Measurements from ENCODE around the gene GPSM3. TPM values are rescaled to one million over a fixed set of nuclear protein-coding genes. Genes with fewer than 3 reads are reported as not detected.
A peak's percentile ranks its signal among the peaks of the same experiment; 100 is the strongest.
"Not testable (repeated sequence)": the region's sequence is repeated elsewhere in the genome, so short reads cannot be mapped to it uniquely, and the experiment has no call there.

Gene GPSM3
- total RNA-seq, 4 donors from 2014 or later, result 5.7 to 17.4 (median 8.6) TPM

- H3K27me3 ChIP-seq, result peaks cover 0 to 1% (median 0%) of the 10 kb centered on the region in 4 donors
- peaks cover 0 to 22% (median 0%) of the 10 kb centered on the region in 4 donors for H3K36me3 ChIP-seq
- TF ChIP-seq EP300 (IDR thresholded peaks at IDR 0.05) (no peak), POLR2A (IDR thresholded peaks at IDR 0.05; ENCODE audit: low read depth) (no peak), CTCF (IDR thresholded peaks at IDR 0.05) (peak; percentile 17 to 54 (median 53))
- peak; percentile 100 for DNase-seq (ENCODE audit: extremely low spot score)
- H3K4me3 ChIP-seq, result peak overlapping the region; percentile 65 to 95 (median 78)
- H3K27ac ChIP-seq (replicated peaks in 1 of 4), result peak overlapping the region; percentile 94 to 100 (median 96)
- intact Hi-C loops (cut with DNase I), result loop anchor here (5.0 kb wide), 2 partner anchors 47 to 782 kb away; no protein-coding TSS in a partner anchor
- H3K9me3 ChIP-seq, result no peaks in the 10 kb centered on the region
- H3K4me1 ChIP-seq, result peaks cover 44 to 55% (median 49%) of the 10 kb centered on the region in 4 donors
- 0% methylated on average over 6 of the region's 25 CpGs for WGBS
Observed at GRCh38 chr6:32195652-32195901, 3.1 kb upstream of the GPSM3 start.

- H3K4me3 ChIP-seq, result peak overlapping the region; percentile 53 to 95 (median 74)
- H3K36me3 ChIP-seq, result peaks cover 0 to 19% (median 0%) of the 10 kb centered on the region in 4 donors
- H3K27me3 ChIP-seq, result no peaks in the 10 kb centered on the region
- H3K4me1 ChIP-seq, result peaks cover 47 to 58% (median 52%) of the 10 kb centered on the region in 4 donors
- TF ChIP-seq EP300 (IDR thresholded peaks at IDR 0.05) (no peak), POLR2AphosphoS5 (IDR thresholded peaks at IDR 0.05) (peak; percentile 85 to 89), CTCF (IDR thresholded peaks at IDR 0.05) (peak; percentile 44 to 64 (median 47)), POLR2A (IDR thresholded peaks at IDR 0.05; ENCODE audit: low read depth) (peak; percentile 84)
- WGBS, result 21% methylated on average over 12 of the region's 15 CpGs
- intact Hi-C loops (cut with DNase I), result loop anchor here (5.0 kb wide), 2 partner anchors 47 to 782 kb away; no protein-coding TSS in a partner anchor
- no peak for DNase-seq (ENCODE audit: extremely low spot score)
- H3K27ac ChIP-seq (replicated peaks in 1 of 4), result peak overlapping the region; percentile 89 to 100 (median 94)
- no peaks in the 10 kb centered on the region for H3K9me3 ChIP-seq
Observed at GRCh38 chr6:32194825-32195651, 2.6 kb upstream of the GPSM3 start.

GRCh38 chr6:32194388-32194787 lies 1.9 kb upstream of the GPSM3 start:
- 92% methylated on average over 4 of the region's 4 CpGs for WGBS
- intact Hi-C loops (cut with DNase I), result no loop called here
- no peaks in the 10 kb centered on the region for H3K27me3 ChIP-seq
- H3K4me3 ChIP-seq, result no peak overlapping the region
- peak overlapping the region; percentile 89 to 100 (median 94) for H3K27ac ChIP-seq (replicated peaks in 1 of 4)
- peaks cover 0 to 14% (median 0%) of the 10 kb centered on the region in 4 donors for H3K36me3 ChIP-seq
- TF ChIP-seq CTCF (IDR thresholded peaks at IDR 0.05) (no peak), POLR2A (IDR thresholded peaks at IDR 0.05; ENCODE audit: low read depth) (no peak), EP300 (IDR thresholded peaks at IDR 0.05) (no peak), POLR2AphosphoS5 (IDR thresholded peaks at IDR 0.05) (no peak)
- peaks cover 47 to 60% (median 53%) of the 10 kb centered on the region in 4 donors for H3K4me1 ChIP-seq
- no peaks in the 10 kb centered on the region for H3K9me3 ChIP-seq
- no peak for DNase-seq (ENCODE audit: extremely low spot score)

GRCh38 chr6:32193096-32193495 lies 653 bp upstream of the GPSM3 start:
- 70% methylated on average over 13 of the region's 13 CpGs for WGBS
- intact Hi-C loops (cut with DNase I), result not testable (repeated sequence)

GRCh38 chr6:32191696-32192607 lies 491 bp downstream of the GPSM3 start:
- WGBS, result 79% methylated on average over 14 of the region's 15 CpGs
- peaks cover 65 to 78% (median 72%) of the 10 kb centered on the region in 4 donors for H3K4me1 ChIP-seq
- H3K27me3 ChIP-seq, result no peaks in the 10 kb centered on the region
- peak overlapping the region; percentile 30 to 92 (median 52) for H3K4me3 ChIP-seq
- H3K9me3 ChIP-seq, result no peaks in the 10 kb centered on the region
- H3K27ac ChIP-seq (replicated peaks in 1 of 4), result peak overlapping the region; percentile 90 to 99 (median 98)
- DNase-seq (ENCODE audit: extremely low spot score), result no peak
- TF ChIP-seq EP300 (IDR thresholded peaks at IDR 0.05) (no peak), POLR2A (IDR thresholded peaks at IDR 0.05; ENCODE audit: low read depth) (no peak), POLR2AphosphoS5 (IDR thresholded peaks at IDR 0.05) (no peak), CTCF (IDR thresholded peaks at IDR 0.05) (no peak)
- H3K36me3 ChIP-seq, result peaks cover 10 to 13% (median 11%) of the 10 kb centered on the region in 4 donors
- intact Hi-C loops (cut with DNase I), result no loop called here

More at GRCh38 chr6:32193096-32193495, 653 bp upstream of the GPSM3 start:
- Histone ChIP-seq H3K27ac (replicated peaks in 1 of 4) (peak overlapping the region; percentile 90 to 99 (median 98)), H3K4me1 (peaks cover 58 to 73% (median 65%) of the 10 kb centered on the region in 4 donors), H3K4me3 (peak overlapping the region in 2 of 4 donors; percentile 37 to 92)
- DNase-seq (ENCODE audit: extremely low spot score); H3K9me3 ChIP-seq; H3K27me3 ChIP-seq; H3K36me3 ChIP-seq: not testable (repeated sequence)
